Activated T-helper 2 cell treated with anti-CD3 and anti-CD28 coated beads, Interferon-gamma antibody, Interleukin-2, Interleukin-4, amounts not matched to agents 10 μg/mL and 5 μg/mL and 100 μg/mL, durations not matched to agents 14 hours and 24 hours and 36 hours (primary cell): ENCODE measurements around the gene SCTR. TPM values are rescaled to one million over a fixed set of nuclear protein-coding genes. Genes with fewer than 3 reads are reported as not detected.
A peak's percentile ranks its signal among the peaks of the same experiment; 100 is the strongest.

Experiments used
- DNase-seq: peaks from one replicate; pipeline ENCODE4 v3.0.0; 2021; ENCODE audit warnings: low spot score
- H3K27ac Mint-ChIP-seq: one replicate; pipeline ENCODE4 v1.8.0; 2021; ENCODE audit warnings: mixed read lengths
- H3K27me3 Mint-ChIP-seq: one replicate; pipeline ENCODE4 v1.8.0; 2021; ENCODE audit warnings: low read depth, mixed read lengths
- H3K36me3 Mint-ChIP-seq: one replicate; pipeline ENCODE4 v1.8.0; 2021; ENCODE audit warnings: low read depth, mixed read lengths
- H3K4me1 Mint-ChIP-seq: one replicate; pipeline ENCODE4 v1.8.0; 2021; ENCODE audit warnings: low read depth, mixed read lengths
- H3K4me3 Mint-ChIP-seq: one replicate; pipeline ENCODE4 v1.8.0; 2021; ENCODE audit warnings: low read depth, mild to moderate bottlenecking, moderate library complexity, mixed read lengths
- H3K9me3 Mint-ChIP-seq: one replicate; pipeline ENCODE4 v1.8.0; 2021; ENCODE audit warnings: mixed read lengths
- intact Hi-C: fragments of 100-400 bp; cut with micrococcal nuclease; formaldehyde crosslinking; loops from one replicate; pipeline ENCODE4 v1.15.1; 2023
- total RNA-seq: library from RNA; stranded (reverse); gene quantifications from 2 replicates; pipeline ENCODE4 v1.2.3, GENCODE V29; 2022

SCTR gene
- total RNA-seq, 1 donor from 2014 or later, result not detected

GRCh38 chr2:119544075-119544938 is 20.0 kb upstream of the SCTR start, which contains the start of gene CFAP221:
Gene CFAP221, plus strand, starts transcription at chr2:119544449. Its CDS starts 1,683 bp downstream, at chr2:119546132.
- peaks cover 30% of the 10 kb centered on the region for H3K27me3 Mint-ChIP-seq
- intact Hi-C loops, result no loop called here
- H3K9me3 Mint-ChIP-seq, result no peaks in the 10 kb centered on the region
- H3K4me1 Mint-ChIP-seq, result peaks cover 2% of the 10 kb centered on the region
- H3K27ac Mint-ChIP-seq, result no peak within 1 kb of the TSS
- H3K4me3 Mint-ChIP-seq, result peak within 1 kb of the TSS; percentile 70
- peak; percentile 46 for DNase-seq
- H3K36me3 Mint-ChIP-seq, result peaks cover 4% of the 10 kb centered on the region

- Mint-ChIP-seq H3K27ac (no peak overlapping the region), H3K9me3 (no peaks in the 10 kb centered on the region), H3K4me3 (no peak overlapping the region), H3K27me3 (peaks cover 29% of the 10 kb centered on the region), H3K36me3 (peaks cover 4% of the 10 kb centered on the region), H3K4me1 (peaks cover 2% of the 10 kb centered on the region)
- DNase-seq, result no peak
- intact Hi-C loops, result no loop called here
Observed at GRCh38 chr2:119541476-119541875, 17.2 kb upstream of the SCTR start.

- no peak for DNase-seq
- Mint-ChIP-seq H3K9me3 (peaks cover 15% of the 10 kb centered on the region), H3K4me3 (no peak overlapping the region), H3K27ac (no peak overlapping the region), H3K4me1 (no peaks in the 10 kb centered on the region), H3K27me3 (peaks cover 6% of the 10 kb centered on the region), H3K36me3 (no peaks in the 10 kb centered on the region)
- intact Hi-C loops, result no loop called here
Observed at GRCh38 chr2:119537792-119538191, 13.5 kb upstream of the SCTR start.

GRCh38 chr2:119536707-119537106 is 12.4 kb upstream of the SCTR start:
- Mint-ChIP-seq H3K4me1 (no peaks in the 10 kb centered on the region), H3K9me3 (peaks cover 18% of the 10 kb centered on the region), H3K4me3 (no peak overlapping the region), H3K27me3 (peaks cover 4% of the 10 kb centered on the region), H3K27ac (no peak overlapping the region), H3K36me3 (no peaks in the 10 kb centered on the region)
- DNase-seq, result no peak
- intact Hi-C loops, result no loop called here

- no peaks in the 10 kb centered on the region for H3K36me3 Mint-ChIP-seq
- no peak for DNase-seq
- H3K27me3 Mint-ChIP-seq, result peaks cover 4% of the 10 kb centered on the region
- H3K9me3 Mint-ChIP-seq, result peaks cover 18% of the 10 kb centered on the region
- H3K4me1 Mint-ChIP-seq, result no peaks in the 10 kb centered on the region
- intact Hi-C loops, result no loop called here
- no peak overlapping the region for H3K4me3 Mint-ChIP-seq
- no peak overlapping the region for H3K27ac Mint-ChIP-seq
Observed at GRCh38 chr2:119536211-119536610, 11.9 kb upstream of the SCTR start.

- Mint-ChIP-seq H3K4me1 (no peaks in the 10 kb centered on the region), H3K4me3 (no peak overlapping the region), H3K27ac (no peak overlapping the region), H3K36me3 (no peaks in the 10 kb centered on the region), H3K27me3 (peaks cover 2% of the 10 kb centered on the region), H3K9me3 (peaks cover 18% of the 10 kb centered on the region)
- DNase-seq, result no peak
- intact Hi-C loops, result no loop called here
Observed at GRCh38 chr2:119533560-119533959, 9.3 kb upstream of the SCTR start.

- Mint-ChIP-seq H3K27ac (no peak overlapping the region), H3K4me1 (no peaks in the 10 kb centered on the region)
Observed at GRCh38 chr2:119531292-119531691, 7.0 kb upstream of the SCTR start.

GRCh38 chr2:119527999-119528398 is 3.7 kb upstream of the SCTR start:
- Mint-ChIP-seq H3K4me1 (no peaks in the 10 kb centered on the region), H3K27me3 (peaks cover 36% of the 10 kb centered on the region), H3K4me3 (no peak overlapping the region), H3K9me3 (peaks cover 5% of the 10 kb centered on the region), H3K27ac (no peak overlapping the region), H3K36me3 (no peaks in the 10 kb centered on the region)
- no peak for DNase-seq
- intact Hi-C loops, result no loop called here

More at GRCh38 chr2:119531292-119531691, 7.0 kb upstream of the SCTR start:
- intact Hi-C loops, result no loop called here
- Mint-ChIP-seq H3K4me3 (no peak overlapping the region), H3K36me3 (no peaks in the 10 kb centered on the region), H3K9me3 (peaks cover 18% of the 10 kb centered on the region), H3K27me3 (peaks cover 14% of the 10 kb centered on the region)
- DNase-seq, result no peak

- Mint-ChIP-seq H3K4me3 (no peak overlapping the region), H3K9me3 (no peaks in the 10 kb centered on the region), H3K36me3 (no peaks in the 10 kb centered on the region), H3K27me3 (peaks cover 39% of the 10 kb centered on the region), H3K4me1 (no peaks in the 10 kb centered on the region), H3K27ac (no peak overlapping the region)
- intact Hi-C loops, result no loop called here
- DNase-seq, result no peak
Observed at GRCh38 chr2:119525614-119526013, 1.3 kb upstream of the SCTR start.

GRCh38 chr2:119523383-119523951 is 816 bp downstream of the SCTR start:
- H3K9me3 Mint-ChIP-seq, result no peaks in the 10 kb centered on the region
- H3K4me3 Mint-ChIP-seq, result no peak overlapping the region
- no peaks in the 10 kb centered on the region for H3K36me3 Mint-ChIP-seq
- peaks cover 37% of the 10 kb centered on the region for H3K27me3 Mint-ChIP-seq
- no peak overlapping the region for H3K27ac Mint-ChIP-seq
- intact Hi-C loops, result no loop called here
- H3K4me1 Mint-ChIP-seq, result no peaks in the 10 kb centered on the region
- DNase-seq, result no peak

- DNase-seq, result no peak
- Mint-ChIP-seq H3K4me3 (no peak overlapping the region), H3K9me3 (no peaks in the 10 kb centered on the region), H3K4me1 (no peaks in the 10 kb centered on the region), H3K27ac (no peak overlapping the region), H3K27me3 (peaks cover 37% of the 10 kb centered on the region), H3K36me3 (no peaks in the 10 kb centered on the region)
- intact Hi-C loops, result no loop called here
Observed at GRCh38 chr2:119522671-119523070, 1.6 kb downstream of the SCTR start.

- Mint-ChIP-seq H3K9me3 (no peaks in the 10 kb centered on the region), H3K27ac (no peak overlapping the region), H3K4me3 (no peak overlapping the region), H3K36me3 (no peaks in the 10 kb centered on the region), H3K4me1 (no peaks in the 10 kb centered on the region), H3K27me3 (peaks cover 30% of the 10 kb centered on the region)
- no peak for DNase-seq
- intact Hi-C loops, result no loop called here
Observed at GRCh38 chr2:119521433-119522050, 2.7 kb downstream of the SCTR start.
